Gastrocnemius medialis (tissue), 4 donors: ENCODE results near the gene MEF2A. TPM values are rescaled to one million over a fixed set of nuclear protein-coding genes. Genes with fewer than 3 reads are reported as not detected.

Experiments used
- ATAC-seq, 2 donors: fragments of 150-250 bp; one replicate each; pipeline ENCODE4 v1.9.1; 2016
- DNase-seq, 2 donors: peaks; one replicate each; pipeline ENCODE4 v3.0.0-alpha.2; 2019
- H3K27ac ChIP-seq, 4 donors: fragments of 200-600 bp; sonication (generic); 1 replicate in 1 of 4; 2 replicates in 3 of 4; pipeline ENCODE4 v1.5.1; 2016 to 2018; ENCODE audit warnings: mild to moderate bottlenecking in 2 of 4, moderate library complexity in 1 of 4
- H3K27me3 ChIP-seq, 3 donors: fragments of 200-600 bp; sonication (generic) in 2 of 3; 1 replicate in 1 of 3; 2 replicates in 2 of 3; pipeline versions ENCODE4 v1.5.1 to v1.6.0; 2016 to 2019; ENCODE audit warnings: mild to moderate bottlenecking in 1 of 3, moderate library complexity in 1 of 3
- H3K36me3 ChIP-seq, 2 donors: fragments of 200-600 bp; sonication (generic) in 1 of 2; one replicate each; pipeline ENCODE4 v1.5.1; 2017 to 2018
- H3K4me1 ChIP-seq, 2 donors: fragments of 200-600 bp; sonication (generic) in 1 of 2; one replicate each; pipeline ENCODE4 v1.5.1; 2016 to 2017; ENCODE audit warnings: mild to moderate bottlenecking in 2 of 2
- H3K4me3 ChIP-seq, 4 donors: fragments of 200-600 bp; sonication (generic) in 3 of 4; 1 replicate in 1 of 4; 2 replicates in 3 of 4; pipeline ENCODE4 v1.5.1; 2016 to 2019; ENCODE audit warnings: mild to moderate bottlenecking in 2 of 4
- H3K9me3 ChIP-seq, 3 donors: fragments of 200-600 bp; sonication (generic) in 2 of 3; 1 replicate in 1 of 3; 2 replicates in 2 of 3; pipeline ENCODE4 v1.5.1; 2016 to 2019
- CTCF ChIP-seq, 5 experiments: fragments of 450-650 bp in 3 of 5; fragments of 200-600 bp in 2 of 5; sonication (generic) in 2 of 5; IDR thresholded peaks in 4 of 5; conservative IDR thresholded peaks in 1 of 5; 1 replicate in 4 of 5; 2 replicates in 1 of 5; pipeline ENCODE4 v1.5.1; 2016 to 2019; ENCODE audit warnings: antibody characterized with exemption in 5 of 5, mild to moderate bottlenecking in 3 of 5, moderate library complexity in 3 of 5
- POLR2A ChIP-seq, 2 donors: fragments of 450-650 bp; IDR thresholded peaks; one replicate each; pipeline ENCODE4 v1.6.1; 2017; ENCODE audit warnings: antibody characterized with exemption in 2 of 2, mild to moderate bottlenecking in 2 of 2, moderate library complexity in 2 of 2
- in situ Hi-C, 4 donors: fragments of 200-750 bp; cut with MboI; loops; one replicate each; pipeline versions ENCODE4 v1.15.0 to v1.8.0; 2017; ENCODE audit warnings: low sequenced_read_pairs in 4 of 4
- intact Hi-C: fragments of 100-400 bp; cut with DNase I; formaldehyde crosslinking; loops from one replicate; pipeline ENCODE4 v1.15.1; 2023; ENCODE audit warnings: low total_unique reads
- total RNA-seq, 4 donors: library from RNA; depleted of rRNA; stranded (reverse); fragments of >200 nt; gene quantifications; one replicate each; pipeline versions ENCODE4 v1.1.0 to v1.2.3, GENCODE V29; 2016

MEF2A gene
- total RNA-seq, 4 donors from 2014 or later, result 66.9 to 128 (median 107) TPM

- Histone ChIP-seq H3K4me3 (no peak overlapping the region), H3K27ac (peak overlapping the region in 3 of 4 donors; percentile 39 to 67 (median 53)), H3K27me3 (no peaks in the 10 kb centered on the region), H3K9me3 (no peaks in the 10 kb centered on the region), H3K36me3 (no peaks in the 10 kb centered on the region), H3K4me1 (peaks cover 84 to 88% of the 10 kb centered on the region in 2 donors)
- intact Hi-C loops, result no loop called here
- ATAC-seq (no peak), DNase-seq (no peak)
- TF ChIP-seq POLR2A (IDR thresholded peaks at IDR 0.05) (no peak), CTCF (IDR thresholded peaks at IDR 0.05 in 4 of 5, conservative IDR thresholded peaks at IDR 0.05 in 1 of 5) (no peak)
- in situ Hi-C loops, result no loop called here
Observed at GRCh38 chr15:99613481-99613880, 47.7 kb downstream of the MEF2A start.

DNA sequence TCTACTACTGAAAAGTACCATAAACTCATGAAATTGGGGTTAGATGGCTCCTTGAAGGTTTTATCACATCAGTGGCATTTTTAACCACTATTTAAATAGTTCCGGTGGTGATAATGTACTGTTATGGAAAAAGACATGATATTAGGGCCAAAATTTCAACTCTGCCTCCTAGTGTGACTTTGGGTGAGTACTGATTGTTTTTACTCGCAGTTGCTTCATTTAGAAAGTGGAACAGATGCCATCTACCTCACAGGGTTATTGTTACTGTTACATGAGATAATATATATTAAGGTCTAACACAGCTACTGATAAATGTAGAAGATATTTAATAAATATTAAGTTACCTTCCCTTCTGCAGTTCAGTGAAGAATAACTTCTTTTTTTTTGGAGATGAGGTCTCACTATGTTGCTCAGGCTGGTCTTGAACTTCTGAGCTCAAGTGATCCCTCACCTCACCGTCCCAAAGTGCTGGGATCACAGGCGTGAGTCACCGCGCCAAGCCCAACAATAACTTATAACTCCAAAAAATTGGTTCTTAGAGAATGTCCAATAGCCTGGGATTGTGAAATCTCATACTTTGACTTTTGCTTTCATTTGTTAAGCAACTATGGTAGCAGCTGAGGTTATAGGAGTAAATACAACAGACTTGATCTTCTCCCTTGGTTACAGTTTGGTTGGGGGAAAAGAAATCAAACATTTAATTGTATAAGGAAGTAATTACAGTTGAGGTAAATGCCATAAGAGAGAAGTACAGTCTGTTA is 48.3 kb downstream of the MEF2A start:
- H3K27me3 ChIP-seq, result no peaks in the 10 kb centered on the region
- H3K36me3 ChIP-seq, result no peaks in the 10 kb centered on the region
- DNase-seq (no peak), ATAC-seq (peak in 1 of 2 donors; percentile 42)
- no peak overlapping the region for H3K4me3 ChIP-seq
- intact Hi-C loops, result no loop called here
- peak overlapping the region; percentile 35 to 67 (median 46) for H3K27ac ChIP-seq
- no peaks in the 10 kb centered on the region for H3K9me3 ChIP-seq
- in situ Hi-C loops, result no loop called here
- peaks cover 84 to 88% of the 10 kb centered on the region in 2 donors for H3K4me1 ChIP-seq
- TF ChIP-seq CTCF (IDR thresholded peaks at IDR 0.05 in 4 of 5, conservative IDR thresholded peaks at IDR 0.05 in 1 of 5) (no peak), POLR2A (IDR thresholded peaks at IDR 0.05) (no peak)

DNA sequence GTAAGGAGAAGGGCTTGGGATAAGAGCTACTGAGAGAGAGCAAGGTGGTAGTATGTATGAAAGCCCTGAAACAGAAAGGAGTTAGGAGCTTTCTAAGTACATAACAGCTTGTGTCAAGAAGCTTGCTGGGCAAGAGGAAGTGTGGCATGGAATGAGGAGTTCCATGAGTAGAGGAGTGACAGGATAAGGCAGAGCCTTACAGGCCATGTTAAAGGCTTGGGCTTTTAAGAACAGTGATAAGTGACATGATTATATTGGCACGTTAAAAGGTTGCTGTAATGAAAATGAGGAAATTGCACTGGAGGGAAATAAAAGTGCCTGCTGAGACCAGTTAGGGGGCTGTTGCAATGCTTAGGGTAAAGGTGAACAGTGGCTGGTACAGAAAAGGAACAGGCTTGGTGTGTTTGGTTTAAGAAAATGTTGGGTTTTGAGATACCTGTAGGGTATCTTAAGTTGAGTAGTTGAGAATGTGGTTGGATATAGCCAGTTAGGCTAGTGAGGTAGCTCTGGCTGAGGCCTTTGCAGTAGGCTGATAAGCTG is 49.0 kb downstream of the MEF2A start:
- TF ChIP-seq POLR2A (IDR thresholded peaks at IDR 0.05) (no peak), CTCF (IDR thresholded peaks at IDR 0.05 in 4 of 5, conservative IDR thresholded peaks at IDR 0.05 in 1 of 5) (no peak)
- ATAC-seq (no peak), DNase-seq (no peak)
- in situ Hi-C loops (no loop called here), intact Hi-C loops (no loop called here)
- Histone ChIP-seq H3K4me3 (no peak overlapping the region), H3K27me3 (no peaks in the 10 kb centered on the region), H3K9me3 (no peaks in the 10 kb centered on the region), H3K4me1 (peaks cover 84 to 91% of the 10 kb centered on the region in 2 donors), H3K27ac (peak overlapping the region; percentile 35 to 67 (median 46)), H3K36me3 (no peaks in the 10 kb centered on the region)

DNA sequence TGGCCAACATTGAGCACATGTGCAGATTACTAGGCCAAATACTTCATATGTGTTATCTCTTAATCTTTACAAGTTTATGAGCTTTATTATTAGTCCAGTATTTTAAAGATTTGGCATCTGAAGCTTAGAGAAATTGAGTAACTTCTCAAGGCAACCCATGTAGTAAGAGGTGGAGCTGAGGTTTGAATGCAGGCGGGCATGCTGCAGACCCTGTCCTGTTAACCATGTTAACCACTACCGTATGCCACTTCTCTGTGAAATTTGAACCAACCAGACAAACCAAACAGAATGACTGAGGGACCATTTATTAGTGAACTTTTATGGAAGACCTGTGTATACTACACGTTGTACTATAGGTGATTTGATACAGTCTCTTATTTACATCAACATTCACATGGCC is 49.7 kb downstream of the MEF2A start:
- Histone ChIP-seq H3K36me3 (no peaks in the 10 kb centered on the region), H3K27me3 (no peaks in the 10 kb centered on the region), H3K4me1 (peaks cover 90 to 97% of the 10 kb centered on the region in 2 donors), H3K4me3 (no peak overlapping the region), H3K27ac (peak overlapping the region; percentile 2 to 67 (median 44)), H3K9me3 (no peaks in the 10 kb centered on the region)
- no peak for ATAC-seq
- in situ Hi-C loops, result no loop called here
- intact Hi-C loops, result no loop called here
- TF ChIP-seq POLR2A (IDR thresholded peaks at IDR 0.05) (no peak), CTCF (IDR thresholded peaks at IDR 0.05 in 4 of 5, conservative IDR thresholded peaks at IDR 0.05 in 1 of 5) (no peak)
- DNase-seq, result no peak
